ENCODE measurements around the gene TMEM233. TPM values are rescaled to one million over a fixed set of nuclear protein-coding genes. Genes with fewer than 3 reads are reported as not detected.
A peak's percentile ranks its signal among the peaks of the same experiment; 100 is the strongest.

Gene TMEM233
- total RNA-seq, 4 donors from 2014 or later, result 0.38 TPM; not detected in 3

GRCh38 chr12:119686776-119687175, 93.2 kb downstream of the TMEM233 start:
- DNase-seq, result no peak
- Histone ChIP-seq H3K9me3 (no peaks in the 10 kb centered on the region), H3K4me1 (peaks cover 8 to 55% (median 9%) of the 10 kb centered on the region in 4 donors), H3K27me3 (no peaks in the 10 kb centered on the region), H3K27ac (peak overlapping the region in 2 of 4 donors; percentile 78 to 82), H3K4me3 (no peak overlapping the region), H3K36me3 (no peaks in the 10 kb centered on the region)
- TF ChIP-seq POLR2A (IDR thresholded peaks at IDR 0.05), result no peak

- peaks cover 5 to 55% (median 9%) of the 10 kb centered on the region in 4 donors for H3K4me1 ChIP-seq
- no peaks in the 10 kb centered on the region for H3K27me3 ChIP-seq
- H3K4me3 ChIP-seq, result no peak overlapping the region
- no peaks in the 10 kb centered on the region for H3K9me3 ChIP-seq
- DNase-seq, result no peak
- H3K27ac ChIP-seq, result no peak overlapping the region
- no peaks in the 10 kb centered on the region for H3K36me3 ChIP-seq
- TF ChIP-seq, protein P1, sequence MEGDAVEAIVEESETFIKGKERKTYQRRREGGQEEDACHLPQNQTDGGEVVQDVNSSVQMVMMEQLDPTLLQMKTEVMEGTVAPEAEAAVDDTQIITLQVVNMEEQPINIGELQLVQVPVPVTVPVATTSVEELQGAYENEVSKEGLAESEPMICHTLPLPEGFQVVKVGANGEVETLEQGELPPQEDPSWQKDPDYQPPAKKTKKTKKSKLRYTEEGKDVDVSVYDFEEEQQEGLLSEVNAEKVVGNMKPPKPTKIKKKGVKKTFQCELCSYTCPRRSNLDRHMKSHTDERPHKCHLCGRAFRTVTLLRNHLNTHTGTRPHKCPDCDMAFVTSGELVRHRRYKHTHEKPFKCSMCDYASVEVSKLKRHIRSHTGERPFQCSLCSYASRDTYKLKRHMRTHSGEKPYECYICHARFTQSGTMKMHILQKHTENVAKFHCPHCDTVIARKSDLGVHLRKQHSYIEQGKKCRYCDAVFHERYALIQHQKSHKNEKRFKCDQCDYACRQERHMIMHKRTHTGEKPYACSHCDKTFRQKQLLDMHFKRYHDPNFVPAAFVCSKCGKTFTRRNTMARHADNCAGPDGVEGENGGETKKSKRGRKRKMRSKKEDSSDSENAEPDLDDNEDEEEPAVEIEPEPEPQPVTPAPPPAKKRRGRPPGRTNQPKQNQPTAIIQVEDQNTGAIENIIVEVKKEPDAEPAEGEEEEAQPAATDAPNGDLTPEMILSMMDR (IDR thresholded peaks at IDR 0.05), result no peak
- no peak for TF ChIP-seq POLR2A (IDR thresholded peaks at IDR 0.05)
Measured at GRCh38 chr12:119687406-119687805, 93.8 kb downstream of the TMEM233 start.

DNA sequence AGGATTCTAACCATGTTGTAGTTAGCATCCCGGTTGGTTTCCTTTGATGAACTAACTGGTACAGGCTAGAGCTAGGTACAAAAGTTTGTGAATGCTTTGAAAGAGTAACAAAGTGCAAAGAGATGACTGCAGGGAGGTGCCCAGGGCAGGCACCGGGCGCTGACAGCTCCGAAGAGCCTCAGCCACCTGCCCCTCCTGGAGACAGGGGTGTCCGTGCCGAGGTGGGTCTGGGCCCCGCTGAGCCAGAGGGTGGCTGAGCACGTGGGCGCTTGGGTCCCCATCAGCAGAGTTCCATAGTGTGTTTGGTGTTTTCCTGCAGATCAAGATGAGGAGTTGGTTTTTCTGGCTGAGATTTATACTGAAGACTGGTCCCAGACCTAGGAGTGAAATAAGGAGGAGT, 94.3 kb downstream of the TMEM233 start:
- H3K36me3 ChIP-seq, result no peaks in the 10 kb centered on the region
- no peak overlapping the region for H3K27ac ChIP-seq
- no peak overlapping the region for H3K4me3 ChIP-seq
- H3K4me1 ChIP-seq, result peaks cover 4 to 54% (median 11%) of the 10 kb centered on the region in 4 donors
- no peaks in the 10 kb centered on the region for H3K9me3 ChIP-seq
- no peak for DNase-seq
- TF ChIP-seq, protein P1 (IDR thresholded peaks at IDR 0.05), result no peak
- TF ChIP-seq POLR2A (IDR thresholded peaks at IDR 0.05), result no peak
- no peaks in the 10 kb centered on the region for H3K27me3 ChIP-seq

GRCh38 chr12:119689935-119690500, 96.4 kb downstream of the TMEM233 start:
- H3K9me3 ChIP-seq, result no peaks in the 10 kb centered on the region
- no peaks in the 10 kb centered on the region for H3K36me3 ChIP-seq
- DNase-seq, result no peak
- no peak for TF ChIP-seq POLR2A (IDR thresholded peaks at IDR 0.05)
- TF ChIP-seq, protein P1 (IDR thresholded peaks at IDR 0.05), result no peak
- no peak overlapping the region for H3K4me3 ChIP-seq
- no peak overlapping the region for H3K27ac ChIP-seq
- H3K27me3 ChIP-seq, result no peaks in the 10 kb centered on the region
- H3K4me1 ChIP-seq, result peaks cover 0 to 63% (median 11%) of the 10 kb centered on the region in 4 donors

DNA sequence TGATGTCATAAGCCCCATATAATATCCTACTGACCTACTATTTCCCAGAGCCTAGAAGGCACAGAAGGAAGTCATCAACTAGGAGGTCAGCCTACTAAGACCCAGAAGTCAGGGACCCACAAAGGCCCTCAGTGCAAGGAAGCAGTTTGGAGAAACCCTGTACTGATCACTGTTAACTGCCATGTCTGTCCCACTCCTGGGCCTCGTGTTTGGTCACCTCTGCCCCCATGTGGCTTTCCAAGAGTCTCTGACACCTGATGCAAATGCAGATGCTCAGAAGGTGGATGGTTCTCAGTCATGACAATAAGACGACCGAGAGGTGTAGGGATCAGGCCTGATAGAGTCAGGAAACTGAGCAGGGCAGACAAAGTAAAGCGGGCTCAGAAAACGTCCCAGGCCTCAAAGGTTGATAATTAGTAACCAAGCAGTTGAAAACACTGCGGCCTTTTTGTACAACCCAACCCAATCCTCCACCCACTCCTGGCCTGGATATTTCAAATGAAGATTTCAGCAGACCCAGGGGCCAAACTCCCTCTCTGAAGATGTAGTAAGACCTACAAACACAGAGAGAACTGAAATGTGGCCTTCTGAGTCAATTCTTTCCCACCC, 97.7 kb downstream of the TMEM233 start:
- Histone ChIP-seq H3K27me3 (no peaks in the 10 kb centered on the region), H3K9me3 (no peaks in the 10 kb centered on the region), H3K4me1 (peaks cover 0 to 52% (median 11%) of the 10 kb centered on the region in 4 donors), H3K4me3 (no peak overlapping the region), H3K36me3 (no peaks in the 10 kb centered on the region), H3K27ac (peak overlapping the region in 1 of 4 donors; percentile 12)
- TF ChIP-seq, protein P1 (IDR thresholded peaks at IDR 0.05), result no peak
- no peak for TF ChIP-seq POLR2A (IDR thresholded peaks at IDR 0.05)
- DNase-seq, result no peak

DNA sequence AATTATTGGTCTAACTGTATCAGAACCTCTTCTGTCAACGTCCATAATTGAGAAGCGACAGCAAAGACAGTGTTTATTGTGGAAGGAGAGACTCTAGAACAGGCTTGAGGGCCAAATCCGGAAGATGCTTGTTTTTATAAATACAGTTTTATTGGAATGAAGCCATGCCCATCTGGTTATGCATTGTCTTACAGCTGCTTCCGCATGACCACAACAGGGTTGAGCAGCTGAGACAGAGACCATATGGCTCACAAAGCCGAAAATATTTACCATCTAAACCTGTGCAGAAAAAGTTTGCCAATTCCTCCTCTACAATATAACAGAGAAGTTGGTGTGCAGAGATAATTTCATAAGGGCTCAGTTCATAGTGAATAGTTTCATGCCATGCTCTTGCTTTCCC, 98.8 kb downstream of the TMEM233 start:
- H3K4me1 ChIP-seq, result peaks cover 0 to 47% (median 11%) of the 10 kb centered on the region in 4 donors

More for the DNA sequence above, 98.8 kb downstream of the TMEM233 start:
- H3K4me3 ChIP-seq, result no peak overlapping the region
- TF ChIP-seq POLR2A (IDR thresholded peaks at IDR 0.05), result no peak
- TF ChIP-seq, protein P1 (IDR thresholded peaks at IDR 0.05), result no peak
- DNase-seq, result no peak
- H3K27ac ChIP-seq, result peak overlapping the region in 3 of 4 donors; percentile 18 to 78 (median 69)
- H3K9me3 ChIP-seq, result no peaks in the 10 kb centered on the region
- H3K36me3 ChIP-seq, result no peaks in the 10 kb centered on the region
- no peaks in the 10 kb centered on the region for H3K27me3 ChIP-seq

Data from Peyer's patch (tissue), 4 donors.